ENCODE measurements around the gene C7.

The C7 gene

DNA sequence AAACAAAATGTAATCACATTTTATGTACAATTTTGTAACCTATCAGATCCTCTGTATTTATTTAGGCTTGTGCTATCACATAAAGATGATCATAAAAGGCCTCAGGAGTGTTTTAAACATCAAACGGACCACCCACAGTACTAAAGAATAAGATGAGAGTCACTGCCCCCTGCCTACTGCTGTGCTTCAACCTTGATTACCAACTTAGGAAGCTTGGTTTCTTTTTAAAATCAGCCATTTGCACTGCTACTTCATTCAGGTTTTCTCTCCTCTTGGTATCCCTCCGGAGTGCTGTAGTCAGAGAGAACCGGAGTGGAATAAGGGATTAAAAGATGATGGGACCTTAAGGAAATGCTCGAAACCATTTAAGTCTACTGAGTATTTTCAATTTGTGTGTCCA lies 6.9 kb downstream of the C7 start:
- DNase-seq (ENCODE audit: low read depth in 2 of 2): no peak

DNA sequence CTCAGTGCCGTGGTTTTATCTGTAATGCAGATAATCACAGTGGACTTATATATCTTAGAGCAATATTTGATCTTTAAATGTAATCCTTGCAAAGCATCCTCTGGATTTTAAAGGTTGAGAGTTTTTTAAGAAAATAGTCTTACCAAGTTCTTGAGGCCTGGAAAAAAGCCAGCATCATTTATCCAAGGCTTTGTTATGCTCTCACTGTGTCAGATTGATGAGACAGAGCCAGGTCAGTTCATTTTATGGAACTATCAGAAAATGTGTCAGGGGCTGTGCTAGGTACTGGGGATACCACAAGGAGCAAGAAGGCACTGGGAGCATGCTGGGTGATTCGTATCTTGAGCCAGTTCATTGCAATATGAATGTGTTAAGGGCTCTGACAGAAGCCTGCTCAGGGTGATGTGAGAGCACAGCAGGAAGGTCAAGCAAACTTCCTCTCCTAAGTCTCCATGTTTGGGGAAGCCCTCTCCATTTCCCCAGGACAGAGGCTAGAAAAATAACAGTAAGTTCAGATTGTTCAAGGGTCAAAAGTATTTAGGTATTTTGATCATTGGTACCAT lies 19.7 kb downstream of the C7 start:
- DNase-seq (ENCODE audit: low read depth in 2 of 2): no peak

DNA sequence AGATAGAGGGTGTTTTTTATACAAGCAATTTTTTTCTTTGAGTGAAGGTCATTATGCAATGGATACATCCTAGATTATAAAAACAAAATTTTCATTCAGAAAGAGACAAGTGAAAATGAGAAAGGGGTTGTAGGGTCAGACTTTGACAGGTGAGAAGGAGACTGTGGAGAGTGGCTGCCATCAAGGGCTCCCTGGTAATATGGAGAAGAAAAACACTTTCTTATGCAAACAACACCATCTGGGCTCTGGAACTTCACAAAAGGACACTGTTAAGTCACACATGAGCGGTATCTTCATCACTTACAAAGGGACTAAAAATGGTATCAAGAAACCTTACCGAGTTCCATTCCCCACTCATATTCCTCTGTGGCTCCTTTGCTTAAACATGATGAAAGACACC lies 23.5 kb downstream of the C7 start:
- DNase-seq (ENCODE audit: low read depth in 2 of 2): no peak

- no peak for DNase-seq (ENCODE audit: low read depth in 2 of 2)
Measured at GRCh38 chr5:40937075-40937474, 27.8 kb downstream of the C7 start.

DNA sequence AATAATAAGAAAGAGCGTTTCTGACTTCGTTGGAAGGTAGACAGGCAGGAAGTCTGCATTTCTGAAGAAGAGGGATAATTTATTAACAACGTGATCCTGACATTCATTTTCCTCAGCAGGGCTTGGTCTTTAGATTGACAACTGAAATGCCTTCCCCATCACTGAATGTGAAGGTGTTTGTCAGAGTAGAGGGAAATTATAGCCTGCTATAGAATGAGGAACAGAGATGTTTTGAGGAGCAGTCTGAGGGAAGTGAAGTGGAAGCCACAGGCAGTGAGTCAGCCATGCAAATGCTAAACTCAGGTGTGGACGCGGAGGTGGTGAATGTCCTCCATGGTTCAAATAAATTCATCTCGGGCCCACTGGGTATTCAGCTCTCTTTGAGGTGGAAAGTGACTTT lies 30.5 kb downstream of the C7 start:
- DNase-seq (ENCODE audit: low read depth in 2 of 2): no peak

DNA sequence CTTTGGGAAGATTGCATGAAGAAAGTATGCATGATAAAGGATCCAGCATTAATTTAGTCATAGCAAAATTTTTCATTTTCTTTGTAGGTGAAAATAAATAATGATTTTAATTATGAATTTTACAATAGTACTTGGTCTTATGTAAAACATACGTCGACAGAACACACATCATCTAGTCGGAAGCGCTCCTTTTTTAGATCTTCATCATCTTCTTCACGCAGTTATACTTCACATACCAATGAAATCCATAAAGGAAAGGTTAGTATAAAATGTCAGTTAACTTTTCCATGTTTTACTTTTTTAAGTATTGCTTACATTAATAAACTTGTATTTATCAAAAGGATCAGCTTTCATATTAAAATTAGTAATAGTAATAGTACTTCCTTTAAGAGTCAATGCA lies 35.8 kb downstream of the C7 start:
- DNase-seq (ENCODE audit: low read depth in 2 of 2): no peak

DNA sequence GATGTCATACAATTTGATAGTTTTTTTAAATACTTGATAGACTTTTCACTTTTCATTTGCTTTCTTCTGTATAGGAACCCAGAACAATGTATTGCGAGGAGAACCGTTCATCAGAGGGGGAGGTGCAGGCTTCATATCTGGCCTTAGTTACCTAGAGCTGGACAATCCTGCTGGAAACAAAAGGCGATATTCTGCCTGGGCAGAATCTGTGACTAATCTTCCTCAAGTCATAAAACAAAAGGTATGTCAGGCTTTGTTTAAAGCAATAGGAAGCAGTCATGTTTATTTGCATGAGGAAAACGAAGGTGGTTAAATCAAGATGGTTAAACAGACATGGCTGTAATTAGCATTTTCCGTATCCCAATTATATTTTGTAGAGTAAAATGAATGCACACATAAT lies 46.0 kb downstream of the C7 start:
- DNase-seq (ENCODE audit: low read depth in 2 of 2): no peak

DNA sequence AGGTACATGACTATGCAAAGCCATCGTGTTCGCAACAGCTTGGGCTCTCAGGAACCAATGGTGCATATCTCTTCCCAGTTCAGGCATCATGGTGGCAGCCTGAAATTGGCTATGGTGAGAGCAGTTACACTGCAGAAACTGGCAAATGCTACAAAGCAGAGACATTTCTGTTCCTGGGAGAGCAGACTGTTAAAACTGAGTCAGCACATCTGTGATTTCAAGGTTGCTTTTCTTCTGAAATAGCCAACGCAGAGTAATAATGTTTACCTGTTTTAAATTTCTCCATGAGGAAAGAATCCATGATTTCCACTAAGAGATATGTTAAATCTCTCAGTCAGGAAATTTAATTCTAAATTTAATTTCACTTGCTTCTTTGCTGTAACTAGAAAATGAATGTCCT lies 47.8 kb downstream of the C7 start:
- DNase-seq (ENCODE audit: low read depth in 2 of 2): no peak

- no peak for DNase-seq (ENCODE audit: low read depth in 2 of 2)
Measured at GRCh38 chr5:40958811-40959210, 49.5 kb downstream of the C7 start.

DNA sequence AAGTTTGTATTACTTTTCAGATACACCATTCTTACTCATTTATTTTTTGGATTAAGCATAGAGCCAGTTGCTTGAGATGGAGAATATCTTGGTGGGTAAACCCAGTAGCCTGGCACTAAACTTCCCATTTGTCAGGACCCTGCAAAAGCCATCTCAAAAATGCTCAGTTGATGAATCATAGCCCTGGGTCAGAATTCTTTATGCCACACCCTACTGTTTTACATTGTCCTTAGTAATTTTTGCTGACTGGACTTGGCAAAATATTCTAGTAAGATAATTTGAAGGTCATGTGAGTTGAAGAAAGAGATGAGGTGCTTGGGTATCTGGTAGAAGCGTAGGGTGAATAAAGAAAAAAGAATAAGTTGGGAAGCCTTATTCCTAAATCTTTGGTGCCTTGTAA lies 50.7 kb downstream of the C7 start:
- no peak for DNase-seq (ENCODE audit: low read depth in 2 of 2)

DNA sequence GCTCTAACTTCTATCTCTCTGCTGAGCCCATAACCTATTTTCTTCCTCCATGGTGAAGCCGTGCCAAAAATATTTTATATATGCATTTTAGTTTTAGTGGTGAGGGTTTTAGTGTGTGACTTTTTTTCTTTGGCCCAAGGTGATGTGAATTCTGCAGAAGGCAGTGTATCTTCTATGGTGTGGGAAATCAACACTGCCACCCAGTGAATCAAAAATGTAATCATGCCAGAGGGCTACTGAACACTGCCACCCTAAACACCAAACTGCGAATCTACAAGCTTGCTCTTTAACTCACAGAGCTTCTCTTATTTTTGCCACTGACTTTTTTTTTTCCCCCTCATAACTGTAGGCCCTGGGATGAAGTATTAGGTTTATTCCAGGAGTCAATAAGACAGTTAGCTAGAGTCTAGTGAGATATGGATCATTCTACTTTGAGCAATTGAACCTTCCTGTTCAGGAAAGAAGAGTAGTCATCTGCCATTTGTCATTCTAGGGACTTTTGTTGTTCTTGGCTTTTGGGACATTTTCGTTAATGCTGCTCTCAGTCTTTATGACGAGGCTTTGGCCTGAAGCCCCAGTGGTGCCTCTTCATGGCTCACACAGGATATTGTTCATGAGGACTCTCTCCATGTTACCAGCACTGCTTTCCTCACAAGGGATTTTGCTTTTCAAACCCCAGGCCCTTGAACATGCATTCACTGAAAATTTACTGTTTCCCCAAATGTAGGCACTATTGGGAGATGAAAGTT lies 53.1 kb downstream of the C7 start:
- no peak for DNase-seq (ENCODE audit: low read depth in 2 of 2)

DNA sequence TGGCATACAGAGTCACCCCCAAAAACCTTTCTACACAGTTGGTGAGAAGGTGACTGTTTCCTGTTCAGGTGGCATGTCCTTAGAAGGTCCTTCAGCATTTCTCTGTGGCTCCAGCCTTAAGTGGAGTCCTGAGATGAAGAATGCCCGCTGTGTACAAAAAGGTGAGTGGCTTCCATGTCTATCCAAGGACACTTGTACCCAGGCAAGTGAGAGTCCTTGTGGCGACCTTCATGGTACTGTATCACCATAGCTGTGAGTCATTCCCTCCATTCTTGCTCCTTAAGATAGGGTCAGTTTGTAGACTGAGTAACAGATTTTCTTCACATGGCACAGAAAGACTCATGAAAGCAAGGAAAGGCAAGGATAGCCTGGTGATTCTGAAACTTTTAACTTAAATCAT lies 63.1 kb downstream of the C7 start:
- DNase-seq (ENCODE audit: low read depth in 2 of 2): no peak

DNA sequence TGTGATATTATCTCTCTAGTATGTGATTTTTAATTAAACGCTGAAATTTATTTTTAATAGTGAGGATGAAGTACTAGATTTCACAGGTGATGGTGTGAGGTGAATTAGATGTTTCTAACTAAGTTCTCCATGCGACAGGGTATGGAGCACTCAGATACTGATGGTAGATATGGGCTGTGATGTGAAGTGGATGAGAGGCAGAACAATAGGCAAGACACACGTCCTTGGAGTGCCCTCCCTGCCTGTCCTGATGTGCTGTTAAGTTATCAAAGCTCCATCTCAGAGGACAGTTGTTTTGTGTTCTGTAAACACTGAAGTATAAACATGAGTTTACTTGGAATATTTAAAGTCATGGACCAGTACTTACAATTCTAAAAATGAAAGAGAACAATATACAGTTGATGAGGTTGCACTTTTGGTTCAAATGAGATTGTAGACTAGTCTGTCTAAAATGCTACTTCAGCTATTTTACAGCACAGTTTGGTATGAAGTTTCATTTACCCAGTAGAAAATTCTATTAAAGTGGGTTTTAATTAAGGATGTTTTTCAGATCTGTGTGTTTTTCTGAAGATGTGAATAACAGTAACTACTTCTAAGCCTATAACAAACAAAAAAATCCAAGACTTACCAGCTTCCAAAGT lies 64.2 kb downstream of the C7 start:
- DNase-seq (ENCODE audit: low read depth in 2 of 2): no peak

- DNase-seq (ENCODE audit: low read depth in 2 of 2): no peak
Measured at GRCh38 chr5:40976041-40976440, 66.7 kb downstream of the C7 start.

DNA sequence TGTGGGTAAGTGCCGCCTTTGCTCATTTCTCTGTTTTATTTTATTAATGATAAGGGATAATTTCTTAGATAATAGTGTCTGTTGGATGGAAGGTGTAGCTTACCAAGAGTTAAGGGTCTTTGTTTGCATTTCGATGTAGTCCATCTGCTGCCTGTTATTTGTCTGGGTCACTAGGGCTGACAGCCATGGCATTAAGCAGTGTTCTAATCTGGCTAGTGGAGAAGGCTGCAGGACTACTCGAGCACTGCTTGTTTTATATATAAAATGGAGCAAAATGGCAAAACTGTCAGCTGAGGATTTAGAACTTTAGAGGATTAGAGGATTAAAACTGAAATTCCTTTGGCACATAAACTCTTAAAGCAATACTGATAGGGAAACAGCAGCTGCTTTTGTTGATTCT lies 67.5 kb downstream of the C7 start:
- no peak for DNase-seq (ENCODE audit: low read depth in 2 of 2)

DNA sequence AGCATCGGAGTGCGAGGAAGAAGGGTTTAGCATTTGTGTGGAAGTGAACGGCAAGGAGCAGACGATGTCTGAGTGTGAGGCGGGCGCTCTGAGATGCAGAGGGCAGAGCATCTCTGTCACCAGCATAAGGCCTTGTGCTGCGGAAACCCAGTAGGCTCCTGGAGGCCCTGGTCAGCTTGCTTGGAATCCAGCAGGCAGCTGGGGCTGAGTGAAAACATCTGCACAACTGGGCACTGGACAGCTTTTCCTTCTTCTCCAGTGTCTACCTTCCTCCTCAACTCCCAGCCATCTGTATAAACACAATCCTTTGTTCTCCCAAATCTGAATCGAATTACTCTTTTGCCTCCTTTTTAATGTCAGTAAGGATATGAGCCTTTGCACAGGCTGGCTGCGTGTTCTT lies 72.1 kb downstream of the C7 start:
- no peak for DNase-seq (ENCODE audit: low read depth in 2 of 2)

DNA sequence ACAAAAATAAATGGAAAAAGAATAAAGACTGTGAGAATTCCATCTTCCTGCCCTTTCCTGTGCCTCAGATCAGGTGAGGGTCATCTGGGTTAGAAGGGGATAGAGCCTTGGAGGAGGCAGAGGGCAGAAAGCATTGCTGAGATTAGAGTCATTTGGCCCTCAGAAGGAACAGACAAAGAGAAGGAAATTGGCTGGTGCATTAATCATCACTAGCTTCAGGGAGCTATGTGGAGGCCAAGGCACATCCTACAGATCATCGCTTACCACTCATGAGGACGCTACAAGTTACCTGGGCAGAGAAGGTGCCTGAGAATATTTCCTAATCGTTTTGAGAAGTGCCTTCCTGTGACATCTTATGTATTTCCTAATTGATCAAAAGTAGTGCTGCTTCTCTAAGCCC lies 74.5 kb downstream of the C7 start:
- DNase-seq (ENCODE audit: low read depth in 2 of 2): no peak

- DNase-seq (ENCODE audit: low read depth in 2 of 2): no peak
Measured at GRCh38 chr5:40984884-40985283, 75.6 kb downstream of the C7 start.

DNA sequence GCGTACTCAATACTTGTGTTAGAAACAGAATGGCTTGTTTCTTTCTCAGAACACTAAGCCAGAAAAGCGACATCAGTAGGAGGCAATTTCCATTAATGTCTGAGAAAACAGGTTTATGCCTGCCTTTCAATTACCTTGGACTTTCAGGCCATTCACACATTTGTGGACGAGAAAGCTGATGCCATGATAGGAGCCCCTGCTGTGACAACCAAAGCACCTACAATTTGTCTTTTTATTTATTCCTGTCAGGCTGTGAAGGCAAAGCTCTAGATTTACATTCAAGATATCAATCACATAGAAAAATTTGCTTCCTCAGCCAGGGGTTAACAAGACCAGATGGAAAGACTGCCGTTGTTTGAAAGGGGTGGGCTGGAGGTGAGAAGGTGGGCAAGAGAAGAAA lies 76.2 kb downstream of the C7 start:
- no peak for DNase-seq (ENCODE audit: low read depth in 2 of 2)

GRCh38 chr5:40986666-40987065 lies 77.4 kb downstream of the C7 start:
- DNase-seq (ENCODE audit: low read depth in 2 of 2): no peak

DNA sequence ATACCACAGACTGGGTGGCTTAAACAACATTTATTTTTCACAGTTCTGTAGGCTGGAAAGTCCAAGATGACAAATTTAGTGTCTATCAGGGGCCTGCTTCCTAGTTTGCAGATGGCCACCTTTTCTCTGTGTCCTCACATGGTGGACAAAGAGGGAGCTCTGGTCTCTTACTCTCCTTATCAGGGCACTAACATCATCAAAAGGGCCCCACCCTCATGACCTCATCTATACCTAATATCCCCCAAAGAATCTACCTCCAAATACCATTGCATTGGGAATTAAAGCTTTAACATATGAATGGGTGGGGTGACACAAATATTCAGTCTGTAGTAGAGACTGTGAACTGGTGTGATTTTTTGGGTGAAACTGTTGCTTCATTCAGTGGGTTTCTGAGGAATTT lies 78.1 kb downstream of the C7 start:
- DNase-seq (ENCODE audit: low read depth in 2 of 2): no peak

DNA sequence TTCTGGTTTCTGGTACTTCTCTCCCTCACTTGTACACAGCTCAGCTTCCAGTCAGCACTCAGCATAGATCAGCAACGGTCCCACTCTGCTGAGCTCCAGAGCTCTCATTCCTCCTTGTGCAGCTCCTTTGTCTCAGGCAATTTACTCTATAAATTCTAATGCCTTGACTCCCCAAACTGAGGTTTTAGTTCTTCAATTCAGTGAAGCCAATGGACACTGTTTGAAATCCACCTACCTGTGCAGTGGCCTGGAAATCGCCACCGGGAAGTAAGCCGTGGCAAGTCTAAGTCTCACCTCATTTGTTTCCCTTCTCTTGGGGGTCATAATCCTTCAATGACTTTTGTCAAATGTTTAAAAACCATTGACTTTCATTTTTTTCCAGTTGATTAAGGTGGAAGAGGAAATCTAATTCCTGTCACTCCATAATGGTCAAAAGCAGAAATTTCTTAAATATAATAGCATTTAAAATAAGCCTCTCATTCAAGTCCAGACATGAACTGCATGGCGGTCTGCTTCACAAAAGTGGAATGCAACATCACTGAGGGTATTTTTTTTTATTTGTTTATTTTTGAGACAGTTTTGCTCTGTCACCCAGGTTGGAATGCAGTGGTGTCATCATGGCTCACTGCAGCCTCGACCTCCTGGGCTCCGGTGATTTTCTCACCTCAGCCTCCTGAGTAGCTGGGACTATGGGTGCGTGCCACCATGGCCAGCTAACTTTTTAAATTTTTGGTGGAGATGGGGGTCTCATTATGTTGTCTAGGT lies 79.6 kb downstream of the C7 start:
- no peak for DNase-seq (ENCODE audit: low read depth in 2 of 2)
